Stimulated activated CD8-positive, alpha-beta memory T cell treated with anti-CD3 and anti-CD28 coated beads, Interleukin-2, amount 100 ng/mL, for 1 hour (primary cell): ENCODE results near the gene LRRN3.
"Not testable (repeated sequence)": the region's sequence is repeated elsewhere in the genome, so short reads cannot be mapped to it uniquely, and the experiment has no call there.

Experiments used
- DNase-seq, 2 donors: peaks; one replicate each; pipeline ENCODE4 v3.0.0-alpha.2; 2020; ENCODE audit warnings: low read depth in 2 of 2

The LRRN3 gene

DNA sequence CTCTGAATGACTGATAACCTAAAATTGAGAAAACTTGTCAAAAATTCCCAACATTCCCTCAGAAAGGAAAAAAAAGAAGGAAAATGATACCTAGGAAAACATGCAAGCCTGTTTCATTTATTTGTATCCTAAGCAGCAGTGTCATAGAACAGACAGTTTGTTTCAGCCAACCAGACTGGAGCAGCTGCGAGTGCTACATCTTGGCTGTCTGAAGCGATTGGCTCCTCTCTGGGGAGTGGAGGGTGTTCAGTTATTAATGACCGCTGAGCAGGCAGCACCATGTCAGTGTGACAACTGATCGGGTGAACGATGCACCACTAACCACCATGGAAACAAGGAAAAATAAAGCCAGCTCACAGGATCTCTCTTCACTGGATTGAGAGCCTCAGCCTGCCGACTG, at the start of gene LRRN3:
LRRN3 (plus strand) TSS at position 282 of the 400 bp plus-strand sequence. CDS start 31,646 bp downstream, outside the sequence.
- no peak for DNase-seq

DNA sequence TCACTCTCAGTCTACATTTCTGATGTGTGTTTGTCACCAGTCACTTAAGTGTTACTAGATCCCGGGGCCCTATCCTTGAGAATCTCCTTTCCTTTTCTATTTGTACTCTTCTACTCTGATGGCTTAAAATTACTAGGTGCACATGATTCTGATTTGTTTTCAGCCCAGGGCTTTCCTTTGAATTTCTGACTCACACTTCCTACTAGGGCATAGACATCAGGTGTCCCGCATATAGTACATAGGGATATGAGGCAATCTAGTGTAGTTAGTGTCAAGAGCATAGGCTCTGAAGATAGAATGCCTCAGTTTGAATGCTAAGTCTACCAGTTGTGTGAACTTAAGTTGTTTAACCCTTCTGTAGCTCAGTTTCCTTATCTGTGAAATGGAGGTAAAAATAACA, 49.4 kb upstream of the LRRN3 start:
- DNase-seq, result no peak

DNA sequence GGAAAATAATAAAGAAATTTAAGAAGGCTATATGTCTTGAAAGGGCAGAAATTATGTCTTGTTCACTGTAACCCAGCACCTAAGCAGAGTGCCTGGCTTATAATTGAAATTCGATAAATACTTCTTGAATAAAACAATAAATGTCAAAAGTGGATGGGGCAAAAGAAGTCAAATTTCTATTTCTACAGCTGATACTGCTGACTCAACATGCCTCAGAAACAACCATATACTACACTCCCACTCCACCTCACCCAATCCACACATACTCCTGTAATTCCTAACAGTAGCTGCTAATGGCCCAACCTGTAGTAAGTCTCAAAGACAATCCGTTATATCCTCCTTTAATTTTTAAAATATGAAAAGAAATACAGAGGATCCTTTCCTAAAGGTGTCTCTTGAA, 48.1 kb upstream of the LRRN3 start:
- no peak for DNase-seq

DNA sequence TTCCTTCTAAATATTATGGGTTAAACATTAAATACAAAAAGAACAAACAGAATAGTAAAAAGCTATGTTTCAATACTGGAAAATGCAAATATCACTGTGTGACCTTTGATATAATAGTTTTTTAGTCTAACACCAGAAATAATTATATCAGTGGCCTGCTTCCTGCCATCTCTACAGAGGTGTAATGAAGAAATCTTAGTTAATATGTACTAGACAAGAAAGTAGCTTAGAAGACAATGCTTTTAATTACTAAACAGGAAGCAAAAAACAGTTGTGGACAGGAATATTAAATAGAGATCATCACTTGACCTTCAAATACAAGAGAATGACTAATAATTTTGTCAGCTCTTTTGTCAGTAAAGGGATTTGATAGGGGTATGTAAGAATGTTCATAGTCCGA, 47.4 kb upstream of the LRRN3 start:
- no peak for DNase-seq

DNA sequence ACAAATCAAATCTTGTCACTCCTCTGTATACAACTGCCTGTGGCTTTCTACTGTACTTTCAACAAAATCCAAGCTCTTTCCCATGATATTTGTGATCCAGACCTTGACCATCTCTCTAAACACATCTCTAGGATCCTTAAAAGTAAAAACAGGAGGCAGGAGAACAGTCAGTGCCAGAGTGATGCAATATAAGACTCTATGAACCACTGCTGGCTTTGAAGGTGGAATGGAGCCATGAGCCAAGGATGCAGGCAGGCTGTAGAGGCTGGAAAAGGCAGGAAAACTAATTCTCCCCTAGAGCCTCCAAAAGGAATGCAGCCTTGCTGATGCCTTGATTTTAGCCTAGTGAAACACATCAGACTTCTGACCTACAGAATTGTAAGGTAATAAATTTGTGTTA, 45.5 kb upstream of the LRRN3 start:
- no peak for DNase-seq

DNA sequence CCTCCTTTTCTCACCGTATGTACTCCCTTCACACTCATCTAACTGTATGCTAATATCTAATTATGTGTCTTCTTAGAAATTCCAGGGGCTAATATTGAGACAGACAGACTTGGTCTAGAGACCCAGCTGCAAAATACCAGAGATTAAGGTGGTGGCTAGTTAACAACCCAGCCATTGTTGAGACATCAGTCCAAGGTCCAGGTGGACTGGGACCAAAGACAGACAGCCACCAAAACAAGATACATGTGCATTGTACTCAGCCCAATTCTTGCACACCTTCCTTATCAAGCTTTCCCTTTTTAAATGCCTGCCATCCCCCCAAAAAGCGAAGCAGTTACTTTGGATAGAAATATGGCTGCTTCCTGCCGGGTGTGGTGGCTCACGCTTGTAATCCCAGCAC, 43.3 kb upstream of the LRRN3 start:
- DNase-seq, result no peak

DNA sequence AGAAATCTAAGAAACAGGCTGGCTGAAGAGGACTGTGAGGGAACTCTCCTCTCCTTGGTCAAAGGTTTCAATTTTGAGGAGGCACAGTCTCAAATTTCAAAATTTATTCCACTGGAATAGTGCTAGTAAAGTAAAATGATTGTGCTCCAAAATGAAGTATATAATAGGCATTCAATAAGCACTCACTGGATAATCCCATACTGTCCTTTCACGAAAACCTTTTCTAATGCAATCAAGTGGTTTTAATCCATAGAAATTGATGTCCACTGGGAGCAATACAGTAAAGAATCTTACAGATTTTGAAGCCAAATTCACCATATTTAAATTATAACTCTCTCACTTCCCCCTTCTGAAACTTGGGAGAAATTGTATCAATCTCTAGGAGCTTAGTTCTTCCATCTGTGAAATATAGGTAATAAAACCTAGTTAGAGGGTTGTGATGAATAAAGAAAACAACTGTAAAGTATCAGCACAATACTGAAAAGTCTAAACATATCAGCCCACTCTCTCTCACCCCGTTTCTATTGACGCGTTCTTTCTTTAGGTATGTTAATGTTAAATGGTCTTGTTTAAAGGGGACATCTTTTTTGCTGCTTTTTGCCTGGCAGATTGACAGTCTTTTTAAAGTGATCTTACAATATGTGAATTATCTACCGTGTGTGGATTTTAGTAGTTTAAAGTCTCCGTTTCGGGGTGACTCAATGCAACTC, 40.8 kb upstream of the LRRN3 start:
- DNase-seq, result no peak

DNA sequence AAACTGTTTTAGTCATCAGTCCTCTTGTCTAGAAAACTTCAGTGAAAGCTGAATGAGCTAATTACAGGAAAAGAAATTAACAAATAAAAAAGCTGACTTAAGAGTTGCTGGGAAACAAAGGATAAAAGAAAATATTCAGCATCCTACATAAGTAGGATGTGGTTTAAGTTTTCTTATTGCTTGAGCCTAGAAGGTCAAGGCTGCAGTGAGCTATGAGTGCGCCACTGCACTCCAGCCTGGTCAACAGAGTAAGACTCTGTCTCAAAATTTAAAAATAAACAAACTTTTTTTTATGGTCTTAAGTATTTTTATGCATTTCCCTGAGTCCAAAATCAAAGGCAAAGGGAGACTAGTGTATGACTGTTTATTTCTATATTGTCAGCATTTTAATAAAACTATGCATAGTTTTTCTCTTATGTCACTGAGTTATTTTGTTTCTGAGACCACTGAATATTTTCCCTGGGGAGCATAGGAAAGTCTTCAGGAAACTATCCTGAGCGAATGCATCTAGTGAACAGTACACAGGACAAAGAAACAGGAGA, 40.0 kb upstream of the LRRN3 start:
- DNase-seq, result no peak

DNA sequence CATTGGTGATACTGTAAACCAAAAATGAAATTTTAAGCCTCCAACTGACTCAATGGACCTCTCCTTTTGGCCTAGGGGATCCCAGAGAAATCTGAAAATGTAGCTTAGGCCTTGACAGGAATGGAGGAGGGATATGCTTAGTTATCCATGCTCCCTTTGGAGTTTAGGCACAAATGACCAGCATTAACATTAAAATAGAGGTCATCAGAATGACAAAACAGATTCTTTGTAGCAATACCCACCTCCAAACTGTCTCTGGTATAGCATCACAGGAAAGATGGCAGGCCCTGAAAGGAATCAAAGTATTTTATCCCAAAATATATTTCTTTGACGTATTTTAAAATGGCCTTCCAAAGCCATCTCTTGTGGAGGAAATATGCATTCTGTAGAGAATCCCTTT, 39.1 kb upstream of the LRRN3 start:
- DNase-seq, result no peak

DNA sequence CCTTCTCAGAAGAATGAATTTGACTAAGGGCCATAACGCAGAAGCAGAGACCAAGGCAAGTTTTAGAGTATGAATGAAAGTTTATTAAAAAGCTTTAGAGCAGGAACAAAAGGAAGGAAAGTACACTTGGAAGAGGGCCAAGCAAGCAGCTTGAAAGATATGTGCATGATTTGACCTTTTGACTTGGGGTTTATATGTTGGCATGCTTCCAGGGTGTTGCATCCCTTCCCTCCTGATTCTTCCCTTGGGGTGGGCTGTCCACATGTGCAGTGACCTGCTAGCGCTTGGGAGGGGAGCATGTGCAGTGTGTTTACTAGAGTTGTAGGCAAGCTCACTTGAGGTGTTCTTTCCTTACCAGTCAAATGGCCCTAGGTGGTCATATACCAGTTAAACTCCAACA, 37.9 kb upstream of the LRRN3 start:
- no peak for DNase-seq

DNA sequence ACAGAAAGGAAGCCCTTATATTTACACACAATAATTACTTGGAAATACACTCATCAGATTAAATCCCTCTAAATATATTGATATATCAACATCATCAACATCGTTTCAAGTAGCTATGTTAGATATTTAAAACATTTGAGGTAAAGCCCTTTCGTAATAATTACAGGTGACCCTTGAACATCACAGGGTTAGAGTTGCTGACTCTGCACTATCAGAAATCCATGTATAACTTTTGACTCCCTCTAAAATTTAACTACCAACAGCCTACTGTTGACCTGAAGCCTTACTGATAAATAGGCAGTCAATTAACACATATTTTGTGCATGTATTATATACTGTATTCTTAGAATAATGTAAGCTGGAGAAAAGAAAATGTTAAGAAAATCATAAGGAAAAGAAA, 34.6 kb upstream of the LRRN3 start:
- DNase-seq, result no peak

DNA sequence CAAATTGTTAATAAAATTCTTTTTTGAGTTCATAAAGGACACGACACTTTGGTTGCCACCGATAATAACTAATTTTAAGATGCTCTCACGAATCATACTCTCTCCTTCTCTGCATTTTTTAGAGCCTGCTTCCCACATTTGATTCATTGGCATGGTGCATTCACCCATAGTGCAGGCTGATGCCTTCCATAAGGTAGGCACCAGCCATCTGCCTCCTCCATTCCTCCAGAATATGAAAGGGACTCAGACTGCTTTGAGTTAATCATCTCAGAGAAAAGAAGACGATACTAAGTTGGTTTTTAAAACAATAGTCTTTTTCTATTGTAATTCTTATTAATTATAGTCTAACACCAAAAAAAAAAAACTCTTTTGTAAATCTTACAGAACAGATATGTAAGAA, 33.9 kb upstream of the LRRN3 start:
- no peak for DNase-seq

DNA sequence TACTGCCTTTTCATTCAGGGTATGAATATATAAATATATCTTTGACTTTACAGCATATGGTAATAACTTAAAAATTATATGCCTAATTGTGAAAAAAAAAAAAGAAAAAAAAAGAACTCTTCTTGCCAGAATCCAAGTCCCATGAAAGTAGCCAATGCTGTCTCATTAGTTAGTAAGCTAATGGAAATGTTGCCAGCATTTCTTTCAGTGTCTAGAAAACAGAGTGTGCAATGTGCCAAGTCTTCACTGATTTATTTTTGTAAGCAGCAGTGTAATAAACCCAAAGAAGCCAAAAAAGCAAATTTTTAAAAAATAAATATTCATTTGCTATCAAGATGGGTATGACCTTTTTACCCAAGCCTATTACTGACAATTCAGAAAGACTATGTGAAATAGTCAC, 31.1 kb upstream of the LRRN3 start:
- no peak for DNase-seq

DNA sequence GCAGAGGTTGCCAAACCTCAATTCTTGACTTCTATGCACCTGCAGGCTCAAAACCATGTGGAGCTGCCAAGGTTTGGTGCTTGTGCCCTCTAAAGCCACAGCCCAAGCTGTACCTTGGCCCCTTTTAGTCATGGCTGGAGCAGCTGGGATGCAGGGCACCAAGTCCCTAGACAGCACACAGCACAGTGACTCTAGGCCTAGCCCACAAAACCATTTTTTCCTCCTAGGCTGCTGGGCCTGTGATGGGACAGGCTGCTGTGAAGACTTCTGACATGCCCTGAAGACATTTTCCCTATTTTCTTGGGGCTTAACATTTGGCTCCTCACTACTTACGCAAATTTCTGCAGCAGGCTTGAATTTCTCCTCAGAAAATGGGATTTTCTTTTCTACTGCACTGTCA, 27.8 kb upstream of the LRRN3 start:
- DNase-seq, result no peak

DNA sequence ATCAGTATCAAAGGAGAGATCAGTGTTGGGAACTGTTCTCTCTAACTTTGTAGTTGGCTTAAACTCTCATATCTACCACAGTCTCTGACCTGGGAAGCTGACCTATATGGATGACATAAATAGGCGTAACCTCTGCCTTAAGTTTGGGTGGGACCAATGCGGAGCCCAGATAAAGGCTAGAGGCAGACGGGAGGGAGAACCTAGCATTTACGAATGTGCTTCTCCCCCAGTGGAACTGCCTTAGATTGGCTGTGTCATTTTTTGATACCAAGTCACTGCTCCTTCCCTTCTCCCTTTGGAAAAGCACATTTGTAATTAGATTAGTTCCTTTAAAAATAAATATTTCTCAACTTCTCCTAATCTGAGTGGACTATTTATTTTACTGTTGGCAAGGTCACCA, 23.7 kb upstream of the LRRN3 start:
- no peak for DNase-seq

DNA sequence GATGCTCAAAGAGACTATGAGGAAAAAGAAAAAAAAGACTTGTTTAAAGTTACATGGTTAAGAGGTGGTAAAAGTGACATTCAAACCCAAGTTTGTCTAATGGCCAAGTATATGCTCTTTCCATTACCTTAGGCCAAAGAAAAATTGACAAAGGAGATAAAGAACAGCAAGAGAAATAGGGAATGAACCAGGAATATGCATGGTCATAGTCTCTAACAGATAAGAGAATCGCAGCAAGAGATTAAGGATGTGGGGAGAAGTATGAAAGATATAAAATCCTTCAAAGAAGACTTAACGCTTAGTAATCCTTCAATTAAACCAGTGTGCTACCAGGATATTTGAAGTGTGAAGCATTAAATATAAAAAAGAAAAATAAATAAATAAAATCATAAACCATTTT, 23.2 kb upstream of the LRRN3 start:
- no peak for DNase-seq

DNA sequence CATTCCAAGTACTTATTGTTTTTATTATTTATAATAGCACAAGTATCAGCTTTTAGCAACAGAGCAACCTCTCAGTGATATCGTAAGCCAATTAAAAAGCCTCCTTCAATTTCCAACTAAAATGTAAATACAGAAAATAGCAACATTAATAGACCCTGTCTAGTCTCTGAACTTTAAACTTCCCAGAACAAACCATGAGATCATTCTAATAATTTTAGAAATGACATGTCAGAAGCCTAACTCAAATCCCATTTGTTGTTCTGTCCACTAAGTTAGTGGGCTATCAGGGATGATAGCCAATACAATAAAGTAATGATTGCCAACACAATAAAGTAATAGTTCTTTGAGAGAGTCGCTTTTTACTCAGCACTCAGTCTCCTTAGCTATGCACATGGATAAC, 22.3 kb upstream of the LRRN3 start:
- DNase-seq, result no peak

DNA sequence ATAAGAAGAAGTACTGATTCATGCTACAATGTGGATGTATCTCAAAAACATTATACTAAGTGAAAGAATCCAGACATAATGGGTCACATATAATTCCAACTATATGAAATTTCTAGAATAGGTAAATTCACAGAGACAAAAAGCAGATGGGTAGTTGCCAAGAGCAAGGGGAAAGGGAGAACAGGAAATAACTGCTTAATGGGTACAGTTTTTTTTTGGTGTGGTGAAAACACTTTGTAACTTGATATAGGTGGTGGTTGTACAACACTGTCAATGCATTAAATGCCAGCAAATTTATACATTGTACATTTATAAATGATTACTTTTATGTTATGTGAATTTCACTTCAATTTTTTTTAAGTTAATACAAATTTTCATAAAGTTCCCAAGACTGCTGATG, 19.4 kb upstream of the LRRN3 start:
- no peak for DNase-seq

DNA sequence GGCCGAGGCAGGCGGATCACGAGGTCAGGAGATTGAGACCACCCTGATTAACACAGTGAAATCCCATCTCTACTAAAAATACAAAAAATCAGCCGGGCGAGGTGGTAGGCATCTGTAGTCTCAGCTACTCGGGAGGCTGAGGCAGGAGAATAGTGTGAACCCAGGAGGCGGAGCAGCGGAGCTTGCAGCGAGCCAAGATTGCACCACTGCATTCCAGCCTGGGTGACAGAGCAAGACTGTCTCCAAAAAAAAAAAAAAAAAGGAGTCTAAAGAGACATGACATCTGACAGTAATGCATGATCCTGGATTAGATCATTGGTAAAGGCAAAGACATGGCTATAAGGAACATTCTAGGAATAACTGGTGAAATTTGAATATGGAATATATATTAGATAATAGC, 18.3 kb upstream of the LRRN3 start:
- DNase-seq, result not testable (repeated sequence)

DNA sequence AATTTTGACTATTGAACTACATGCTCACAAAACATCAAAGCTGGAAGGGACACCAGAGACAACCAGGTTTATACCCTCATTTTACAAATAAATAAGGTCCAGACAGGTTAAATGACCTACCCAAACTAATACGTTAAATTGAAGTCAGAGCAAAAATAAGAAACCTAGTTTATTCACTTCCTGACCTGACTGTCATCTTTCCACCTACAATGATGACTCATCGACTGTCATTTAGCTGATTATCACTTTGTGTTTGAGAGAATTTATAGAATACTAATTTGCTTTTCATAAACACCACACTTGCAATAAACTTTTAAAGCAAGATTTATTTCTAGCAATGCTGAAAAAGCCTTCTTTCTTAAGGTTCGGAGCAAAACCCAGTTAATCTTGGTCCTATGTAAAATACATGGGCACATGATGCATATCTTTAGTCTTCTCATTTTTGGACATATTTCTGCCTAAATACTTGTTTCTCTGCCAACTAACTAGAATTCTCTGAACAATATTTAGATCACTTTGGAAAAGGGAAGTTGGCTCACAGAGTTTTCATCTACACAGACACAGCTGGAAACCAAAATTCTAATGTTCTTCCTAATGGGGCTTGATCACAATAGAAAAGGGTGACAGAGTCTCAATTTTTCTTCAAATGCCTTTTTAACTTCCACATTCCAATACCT, 16.7 kb upstream of the LRRN3 start:
- no peak for DNase-seq

DNA sequence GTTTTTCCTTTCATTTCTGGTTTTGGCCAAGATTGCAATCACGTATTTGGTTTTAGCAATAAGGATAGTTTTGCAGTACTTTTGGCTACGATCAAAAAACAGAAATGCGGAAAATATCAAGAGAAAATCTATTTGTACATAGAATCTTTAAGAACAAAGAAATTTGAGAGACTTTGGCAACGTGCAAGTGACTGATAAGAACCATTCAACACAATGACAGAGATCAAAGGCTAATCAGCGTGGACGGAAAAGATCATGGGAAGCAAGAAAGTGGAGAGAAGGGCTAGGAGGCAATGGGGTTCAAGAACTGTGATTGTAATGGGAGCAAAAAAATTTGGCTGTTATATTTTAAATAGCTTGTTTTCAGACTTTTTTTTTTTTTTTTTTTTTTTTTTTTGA, 16.2 kb upstream of the LRRN3 start:
- DNase-seq, result no peak

DNA sequence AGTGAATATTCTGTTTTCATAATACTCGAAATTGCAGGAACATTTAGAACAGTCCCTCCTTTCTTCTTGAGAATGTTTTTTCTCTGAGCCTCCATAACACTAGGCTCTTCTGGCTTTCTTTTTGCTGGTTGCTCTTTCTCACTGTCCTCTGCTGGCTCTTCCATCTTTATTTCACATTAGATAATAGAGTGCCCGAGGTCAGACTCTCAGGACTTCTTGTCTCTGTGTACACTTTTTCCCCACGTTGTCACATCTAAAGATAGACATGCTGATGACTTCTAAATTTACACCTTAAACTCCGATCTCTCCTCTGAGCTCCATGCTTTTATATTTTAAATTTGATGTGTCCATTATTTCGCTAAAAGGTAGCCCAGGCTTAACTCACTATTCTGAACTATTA, 15.4 kb upstream of the LRRN3 start:
- no peak for DNase-seq

DNA sequence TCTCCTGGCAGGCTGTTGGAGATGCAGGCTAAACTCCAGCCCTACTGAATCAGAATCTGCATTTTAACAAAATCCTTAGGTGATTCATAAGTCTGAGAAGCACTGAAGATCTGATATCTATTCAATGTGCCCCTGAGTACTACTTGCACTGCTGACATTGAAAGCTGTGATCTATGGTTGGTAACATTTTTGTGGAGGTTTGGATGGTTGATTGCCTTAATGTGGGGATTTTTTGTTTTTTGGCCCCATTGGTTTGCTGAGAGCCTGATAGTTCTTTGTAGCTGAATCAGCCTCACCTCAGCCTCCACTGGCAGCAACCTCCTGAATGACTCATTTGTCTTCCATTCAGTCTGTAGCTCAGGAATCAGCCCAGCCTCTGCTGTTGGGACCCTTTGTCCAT, 14.7 kb upstream of the LRRN3 start:
- DNase-seq, result no peak

DNA sequence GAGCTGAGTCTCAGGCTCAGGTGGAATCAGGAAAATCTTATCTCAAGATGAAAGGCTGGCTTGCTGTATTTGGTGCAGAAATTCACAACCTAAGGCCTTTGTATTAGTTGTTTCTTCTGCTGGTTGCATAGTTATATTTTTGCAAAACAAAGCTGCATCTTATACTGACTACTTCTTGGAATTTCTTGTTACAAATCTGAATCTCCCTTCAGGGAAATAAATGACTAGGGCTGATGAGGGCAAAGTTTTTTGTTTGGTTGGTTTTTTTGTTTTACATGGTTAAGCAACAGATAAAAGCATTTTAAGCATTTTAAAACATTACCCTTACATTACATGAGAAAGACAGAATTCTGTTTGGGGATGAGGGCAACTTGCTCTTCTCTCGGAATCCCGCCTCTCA, 13.9 kb upstream of the LRRN3 start:
- no peak for DNase-seq
